ENCODE data around the gene PAPPA. TPM values are rescaled to one million over a fixed set of nuclear protein-coding genes. Genes with fewer than 3 reads are reported as not detected.

Gene PAPPA
- total RNA-seq, 1 donor from 2014 or later: not detected

- intact Hi-C loops (cut with micrococcal nuclease): no loop called here
Measured at GRCh38 chr9:116340270-116340669, 186.7 kb downstream of the PAPPA start.

GRCh38 chr9:116342061-116342460 lies 188.5 kb downstream of the PAPPA start:
- intact Hi-C loops (cut with micrococcal nuclease): no loop called here

- intact Hi-C loops (cut with micrococcal nuclease): no loop called here
Measured at GRCh38 chr9:116342941-116343340, 189.3 kb downstream of the PAPPA start.

- intact Hi-C loops (cut with micrococcal nuclease): no loop called here
Measured at GRCh38 chr9:116344416-116344815, 190.8 kb downstream of the PAPPA start.

- intact Hi-C loops (cut with micrococcal nuclease): no loop called here
Measured at GRCh38 chr9:116345393-116345792, 191.8 kb downstream of the PAPPA start.

GRCh38 chr9:116345817-116346216 lies 192.2 kb downstream of the PAPPA start:
- intact Hi-C loops (cut with micrococcal nuclease): no loop called here

GRCh38 chr9:116349684-116350083 lies 196.1 kb downstream of the PAPPA start:
- intact Hi-C loops (cut with micrococcal nuclease): no loop called here

GRCh38 chr9:116350213-116350612 lies 196.6 kb downstream of the PAPPA start:
- intact Hi-C loops (cut with micrococcal nuclease): no loop called here

- intact Hi-C loops (cut with micrococcal nuclease): no loop called here
Measured at GRCh38 chr9:116352958-116353357, 199.4 kb downstream of the PAPPA start.

- intact Hi-C loops (cut with micrococcal nuclease): no loop called here
Measured at GRCh38 chr9:116355153-116355921, 201.7 kb downstream of the PAPPA start.

- intact Hi-C loops (cut with micrococcal nuclease): no loop called here
Measured at GRCh38 chr9:116358251-116358650, 204.7 kb downstream of the PAPPA start.

GRCh38 chr9:116360016-116360415 lies 206.4 kb downstream of the PAPPA start:
- intact Hi-C loops (cut with micrococcal nuclease): no loop called here

GRCh38 chr9:116360989-116361388 lies 207.4 kb downstream of the PAPPA start:
- intact Hi-C loops (cut with micrococcal nuclease): no loop called here

GRCh38 chr9:116361547-116361946 lies 208.0 kb downstream of the PAPPA start:
- intact Hi-C loops (cut with micrococcal nuclease): no loop called here

- intact Hi-C loops (cut with micrococcal nuclease): no loop called here
Measured at GRCh38 chr9:116362493-116362892, 208.9 kb downstream of the PAPPA start.

GRCh38 chr9:116365056-116365471 lies 211.5 kb downstream of the PAPPA start:
- intact Hi-C loops (cut with micrococcal nuclease): no loop called here

- intact Hi-C loops (cut with micrococcal nuclease): no loop called here
Measured at GRCh38 chr9:116366241-116366640, 212.7 kb downstream of the PAPPA start.

GRCh38 chr9:116368680-116369079 lies 215.1 kb downstream of the PAPPA start:
- intact Hi-C loops (cut with micrococcal nuclease): no loop called here

- intact Hi-C loops (cut with micrococcal nuclease): no loop called here
Measured at GRCh38 chr9:116369706-116370105, 216.1 kb downstream of the PAPPA start.

GRCh38 chr9:116370556-116370955 lies 217.0 kb downstream of the PAPPA start:
- intact Hi-C loops (cut with micrococcal nuclease): no loop called here

- intact Hi-C loops (cut with micrococcal nuclease): no loop called here
Measured at GRCh38 chr9:116372081-116372673, 218.6 kb downstream of the PAPPA start.

GRCh38 chr9:116372786-116373185 lies 219.2 kb downstream of the PAPPA start:
- intact Hi-C loops (cut with micrococcal nuclease): no loop called here

- intact Hi-C loops (cut with micrococcal nuclease): no loop called here
Measured at GRCh38 chr9:116377179-116377798, 223.7 kb downstream of the PAPPA start.
